Liver (tissue), 3 donors: Measurements from ENCODE around the gene PMM2.

ENCODE experiments used
- ATF3 ChIP-seq: IDR thresholded peaks from 2 replicates; pipeline ENCODE4 v1.6.1; 2016; ENCODE audit warnings: antibody characterized with exemption
- CTCF ChIP-seq: fragments of 150-350 bp; IDR thresholded peaks from 2 replicates; pipeline ENCODE4 v1.5.1; 2017; ENCODE audit warnings: improper control_type of control experiment, low read depth, low read length; ENCODE audit not compliant: missing input control
- MAX ChIP-seq: IDR thresholded peaks from 2 replicates; pipeline ENCODE4 v1.6.1; 2016; ENCODE audit warnings: antibody characterized with exemption
- REST ChIP-seq: IDR thresholded peaks from 2 replicates; pipeline ENCODE4 v1.6.1; 2016; ENCODE audit warnings: antibody characterized with exemption, mild to moderate bottlenecking
- YY1 ChIP-seq: IDR thresholded peaks from 2 replicates; pipeline ENCODE4 v1.6.1; 2016; ENCODE audit warnings: antibody characterized with exemption, mild to moderate bottlenecking
- donor health status: healthy.
- donor health status: healthy.

DNA sequence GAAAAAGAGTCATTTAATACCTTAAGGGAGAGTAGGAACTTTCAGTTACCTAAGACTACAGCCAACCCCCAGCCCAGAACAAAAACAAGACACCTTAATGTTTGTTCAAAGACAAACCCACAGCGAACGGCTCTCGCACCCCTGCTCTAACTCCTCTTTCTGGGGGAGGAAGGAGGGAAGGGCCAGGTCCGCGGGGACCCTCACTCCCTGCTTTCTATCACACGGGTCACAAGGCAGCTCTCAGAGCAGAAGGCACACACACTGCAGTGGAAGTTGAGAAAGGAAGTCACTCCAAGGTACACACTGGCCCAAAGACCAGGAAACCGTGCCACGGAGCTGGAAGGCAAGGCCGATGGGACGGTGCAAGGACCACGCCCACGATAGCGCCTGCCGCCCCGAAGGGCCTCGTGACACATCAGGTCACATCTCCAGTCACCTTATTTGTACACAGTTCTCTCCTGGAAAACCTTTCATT lies 94.5 kb downstream of the PMM2 start:
- TF ChIP-seq CTCF = no peak
- TF ChIP-seq REST = no peak
- TF ChIP-seq MAX = no peak
- no peak for TF ChIP-seq YY1
- TF ChIP-seq ATF3 = no peak
